HepG2 (cell line): Measurements from ENCODE around the gene PPP1R27. TPM values are rescaled to one million over a fixed set of nuclear protein-coding genes. Genes with fewer than 3 reads are reported as not detected.

Experiments used
- ARID4A ChIP-seq: sonication (generic); formaldehyde crosslinking; IDR thresholded peaks from 2 replicates; pipeline ENCODE4 v1.5.0; 2020; ENCODE audit warnings: mild to moderate bottlenecking, missing genetic modification reagents, borderline replicate concordance
- ARNT2 ChIP-seq: sonication (generic); formaldehyde crosslinking; IDR thresholded peaks from 2 replicates; pipeline ENCODE4 v1.8.0; 2022; ENCODE audit warnings: mild to moderate bottlenecking, low read depth, missing genetic modification reagents, moderate library complexity
- ATF2 ChIP-seq: sonication (generic); formaldehyde crosslinking; IDR thresholded peaks from 2 replicates; pipeline ENCODE4 v1.4.0; 2020; ENCODE audit warnings: missing genetic modification reagents
- CENPT ChIP-seq: sonication (generic); formaldehyde crosslinking; IDR thresholded peaks from 2 replicates; pipeline ENCODE4 v1.8.0; 2022; ENCODE audit warnings: low read depth, mild to moderate bottlenecking, moderate library complexity, missing genetic modification reagents
- CTCF ChIP-seq: sonication (generic); formaldehyde crosslinking; IDR thresholded peaks from 2 replicates; pipeline ENCODE4 v1.5.0; 2020; ENCODE audit warnings: mild to moderate bottlenecking, missing genetic modification reagents, moderate library complexity
- DR1 ChIP-seq: sonication (generic); formaldehyde crosslinking; IDR thresholded peaks from 2 replicates; pipeline ENCODE4 v1.8.0; 2021; ENCODE audit warnings: mild to moderate bottlenecking, missing genetic modification reagents, inconsistent platforms
- KLF11 ChIP-seq: IDR thresholded peaks from 2 replicates; pipeline ENCODE4 v1.6.1; 2016; ENCODE audit warnings: missing compliant biosample characterization
- MAF1 ChIP-seq: sonication (generic); formaldehyde crosslinking; IDR thresholded peaks from 2 replicates; pipeline ENCODE4 v1.5.0; 2020; ENCODE audit warnings: missing genetic modification reagents, borderline replicate concordance
- SOX5 ChIP-seq: IDR thresholded peaks from 2 replicates; pipeline ENCODE4 v1.6.1; 2016; ENCODE audit warnings: borderline replicate concordance
- ZFP1 ChIP-seq: IDR thresholded peaks from 2 replicates; pipeline ENCODE4 v1.6.1; 2016
- ZFX ChIP-seq: sonication (generic); formaldehyde crosslinking; IDR thresholded peaks from 2 replicates; pipeline ENCODE4 v1.4.0; 2020; ENCODE audit warnings: mild to moderate bottlenecking, low read depth, missing genetic modification reagents, moderate library complexity
- ZNF263 ChIP-seq: sonication (generic); formaldehyde crosslinking; IDR thresholded peaks from 2 replicates; pipeline ENCODE4 v1.4.0; 2020; ENCODE audit warnings: missing genetic modification reagents
- ZNF431 ChIP-seq: sonication (generic); formaldehyde crosslinking; IDR thresholded peaks from 2 replicates; pipeline ENCODE4 v1.9.0; 2022; ENCODE audit warnings: missing genetic modification reagents, low read depth, mild to moderate bottlenecking, borderline replicate concordance
- ZNF460 ChIP-seq: sonication (generic); formaldehyde crosslinking; IDR thresholded peaks from 2 replicates; pipeline ENCODE4 v1.5.1; 2020; ENCODE audit warnings: missing genetic modification reagents, mild to moderate bottlenecking, borderline replicate concordance
- ZNF549 ChIP-seq: sonication (generic); formaldehyde crosslinking; IDR thresholded peaks from 2 replicates; pipeline ENCODE4 v1.5.0; 2020; ENCODE audit warnings: missing genetic modification reagents
- polyA plus RNA-seq, 8 experiments: library from polyadenylated mRNA; depleted of rRNA in 3 of 8; stranded (reverse) in 7 of 8; unstranded in 1 of 8; fragments of >200 nt; fragmentation: Illumina TruSeq in 4 of 8; extraction: Trizol in 4 of 8; gene quantifications; 2 replicates each; pipeline versions ENCODE4 v1.2.1 to v1.2.3, GENCODE V29; 2011 to 2016; ENCODE audit warnings: low read depth in 4 of 8, missing spikeins in 1 of 8, mixed read lengths in 1 of 8; ENCODE audit not compliant: insufficient read depth in 1 of 8
- total RNA-seq, 5 experiments: library from RNA; depleted of rRNA; stranded (reverse); fragments of >200 nt; fragmentation: Illumina TruSeq; extraction: Trizol; gene quantifications; 2 replicates each; pipeline ENCODE4 v1.2.3, GENCODE V29; 2016; ENCODE audit warnings: low read depth in 1 of 5

PPP1R27 gene
- total and polyA plus RNA-seq, 2 of the 13 experiments (the other 11 are each of a cell fraction or from before 2014, with no cell fraction given): 0.17 to 1.00 TPM

GRCh38 chr17:81821603-81822311 lies 13.1 kb downstream of the PPP1R27 start (continued):
- TF ChIP-seq ZNF431 (CRISPR knock-in tag) (peak; percentile 33; the same call in 1 of the 2 replicates), CTCF (CRISPR knock-in tag) (peak; percentile 90), ZFX (CRISPR knock-in tag) (peak; percentile 50; the same call in 1 of the 2 replicates), ZNF263 (CRISPR knock-in tag) (peak; percentile 97), ATF2 (CRISPR knock-in tag) (peak; percentile 50; the same call in 1 of the 2 replicates), ARID4A (CRISPR knock-in tag) (peak; percentile 54; the same call in 1 of the 2 replicates), ZFP1 (CRISPR knock-in tag) (0 out of 2 replicates have a peak, but pooled peaks have one; percentile 51), CENPT (CRISPR knock-in tag) (no peak), SOX5 (CRISPR knock-in tag) (peak; percentile 59), DR1 (CRISPR knock-in tag) (0 out of 2 replicates have a peak, but pooled peaks have one; percentile 47), ARNT2 (0 out of 2 replicates have a peak, but pooled peaks have one; percentile 61), ZNF549 (CRISPR knock-in tag) (no peak), MAF1 (CRISPR knock-in tag) (0 out of 2 replicates have a peak, but pooled peaks have one; percentile 35), KLF11 (peak; percentile 71), ZNF460 (CRISPR knock-in tag) (no peak)
